Stimulated activated CD4-positive, alpha-beta T cell treated with anti-CD3 and anti-CD28 coated beads, Interleukin-4, amount 100 ng/mL, for 4 hours (primary cell): ENCODE measurements around the gene RPAP2.
"Not testable (repeated sequence)": the region's sequence is repeated elsewhere in the genome, so short reads cannot be mapped to it uniquely, and the experiment has no call there.

Experiments used
- DNase-seq, 2 experiments: peaks; one replicate each; pipeline ENCODE4 v3.0.0-alpha.2; 2020

The RPAP2 gene

DNA sequence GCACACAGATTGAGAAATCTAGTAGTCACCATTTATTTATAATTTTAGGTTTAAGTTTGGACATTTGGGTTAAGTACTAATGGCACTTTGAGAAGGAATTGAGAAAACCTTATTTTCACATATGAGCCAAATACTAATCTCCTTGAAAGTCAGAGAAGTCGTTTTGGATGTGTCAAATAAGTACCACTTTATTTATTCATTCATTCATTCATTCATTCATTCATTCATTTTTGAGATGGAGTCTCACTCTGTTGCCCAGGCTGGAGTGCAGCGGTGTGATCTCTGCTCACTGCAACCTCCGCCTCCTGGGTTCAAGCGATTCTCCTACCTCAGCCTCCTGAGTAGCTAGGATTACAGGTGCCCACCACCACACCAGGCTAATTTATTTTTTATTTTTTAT is 79.1 kb downstream of the RPAP2 start:
- not testable (repeated sequence) for DNase-seq

DNA sequence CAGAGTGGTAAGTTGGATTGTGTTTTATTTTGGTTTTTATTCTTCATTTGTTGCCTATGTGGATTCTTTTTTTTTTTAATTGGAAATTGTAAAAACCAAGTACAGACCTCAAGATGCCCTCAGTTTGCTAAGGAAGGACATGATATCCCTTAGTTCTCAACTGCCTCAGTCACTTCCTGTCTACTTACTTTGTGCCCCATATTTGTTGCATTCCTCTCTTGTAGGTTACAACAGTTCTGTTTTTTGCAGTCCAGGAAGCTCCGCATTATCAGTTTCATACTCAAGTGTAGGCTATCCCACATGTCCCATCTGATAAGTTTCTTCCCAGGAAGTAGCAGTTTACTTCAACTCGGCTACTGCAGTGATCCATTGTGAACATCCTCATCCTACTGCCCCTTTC is 82.0 kb downstream of the RPAP2 start:
- no peak for DNase-seq

DNA sequence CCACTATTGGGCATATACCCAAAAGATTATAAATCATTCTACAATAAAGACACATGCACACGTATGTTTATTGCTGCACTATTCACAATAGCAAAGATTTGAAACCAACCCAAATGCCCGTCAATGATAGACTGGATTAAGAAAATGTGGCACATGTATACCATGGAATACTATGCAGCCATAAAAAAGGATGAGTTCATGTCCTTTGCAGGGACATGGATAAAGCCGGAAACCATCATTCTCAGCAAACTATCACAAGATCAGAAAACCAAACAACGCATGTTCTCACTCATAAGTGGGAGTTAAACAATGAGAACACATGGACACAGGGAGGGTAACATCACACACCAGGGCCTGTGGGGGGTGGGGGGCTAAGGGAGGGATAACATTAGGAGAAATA is 95.1 kb downstream of the RPAP2 start:
- DNase-seq, result not testable (repeated sequence)

DNA sequence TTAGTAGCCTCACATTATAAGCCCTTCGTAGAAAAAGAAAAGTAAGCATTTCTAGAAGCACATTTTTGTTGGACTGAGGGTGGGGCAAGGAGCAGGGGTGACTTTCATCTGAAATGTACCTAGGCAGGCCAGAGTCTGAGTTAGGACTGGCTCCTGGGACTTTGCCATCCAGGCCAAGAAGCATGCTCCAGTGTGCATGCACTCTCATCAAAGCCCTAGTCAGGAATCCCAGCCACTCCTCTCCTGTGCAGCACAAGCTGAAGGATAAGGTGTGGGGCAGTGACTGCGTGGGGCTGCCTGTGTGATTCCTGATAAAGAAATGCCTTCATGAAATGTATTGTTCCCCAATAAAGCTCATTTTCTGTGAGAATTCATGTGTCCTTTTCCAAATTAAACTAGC is 99.7 kb downstream of the RPAP2 start:
- no peak for DNase-seq

DNA sequence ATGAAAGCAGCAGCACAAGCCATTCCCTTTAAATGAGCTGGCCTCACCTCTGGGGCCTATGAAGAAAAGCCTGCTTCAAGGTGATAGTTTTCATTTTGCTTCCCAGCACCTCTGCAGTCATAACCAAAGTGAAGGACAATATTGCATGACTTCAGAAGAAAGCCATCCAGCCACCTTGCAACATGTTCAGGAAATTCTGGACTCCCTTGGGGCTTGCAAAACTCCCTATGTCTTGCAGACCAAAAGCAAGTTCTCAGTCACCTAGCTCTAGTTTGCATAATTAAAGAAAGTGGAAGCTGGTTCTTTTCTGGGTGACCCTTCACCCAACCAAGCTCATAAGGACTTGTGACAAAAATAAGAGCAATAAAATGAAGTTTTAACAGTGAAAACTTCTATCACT is 100.2 kb downstream of the RPAP2 start:
- no peak for DNase-seq

DNA sequence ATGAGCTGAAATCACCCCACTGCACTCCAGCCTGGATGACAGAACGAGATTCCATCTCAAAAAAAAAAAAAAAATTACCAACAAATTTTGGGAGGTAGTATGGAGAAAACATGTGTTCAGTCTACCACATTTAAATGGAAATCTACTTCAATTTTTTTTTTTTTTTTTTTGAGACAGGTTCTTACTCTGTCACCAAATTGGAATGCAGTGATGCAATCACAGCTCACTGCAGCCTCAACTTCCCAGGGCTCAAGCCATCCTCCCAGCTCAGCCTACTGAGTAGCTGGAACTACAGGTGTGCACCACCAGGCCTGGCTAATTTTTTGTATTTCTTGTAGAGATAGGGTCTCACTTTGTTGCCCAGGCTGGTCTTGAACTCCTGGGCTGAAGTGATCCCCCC is 105.8 kb downstream of the RPAP2 start:
- DNase-seq, result no peak

DNA sequence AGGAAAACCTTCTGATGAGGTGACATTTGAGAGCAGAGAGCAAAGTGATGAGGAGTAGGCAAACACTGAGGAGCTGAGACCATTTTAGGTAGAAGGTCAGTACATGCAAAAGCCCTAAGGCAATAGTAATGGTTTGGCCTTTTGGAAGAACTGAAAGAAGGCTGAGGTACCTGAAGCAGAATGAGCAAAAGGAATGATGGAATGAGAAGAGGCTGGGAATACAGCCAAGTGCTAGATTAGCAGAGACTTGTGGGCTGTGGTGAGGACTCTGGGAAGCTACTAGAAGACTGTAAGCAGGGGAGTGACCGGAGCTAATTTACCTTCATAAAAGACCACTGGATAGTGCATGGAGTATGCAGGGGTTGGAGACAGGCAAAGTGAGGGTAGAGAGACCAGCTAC is 110.0 kb downstream of the RPAP2 start:
- DNase-seq, result no peak

DNA sequence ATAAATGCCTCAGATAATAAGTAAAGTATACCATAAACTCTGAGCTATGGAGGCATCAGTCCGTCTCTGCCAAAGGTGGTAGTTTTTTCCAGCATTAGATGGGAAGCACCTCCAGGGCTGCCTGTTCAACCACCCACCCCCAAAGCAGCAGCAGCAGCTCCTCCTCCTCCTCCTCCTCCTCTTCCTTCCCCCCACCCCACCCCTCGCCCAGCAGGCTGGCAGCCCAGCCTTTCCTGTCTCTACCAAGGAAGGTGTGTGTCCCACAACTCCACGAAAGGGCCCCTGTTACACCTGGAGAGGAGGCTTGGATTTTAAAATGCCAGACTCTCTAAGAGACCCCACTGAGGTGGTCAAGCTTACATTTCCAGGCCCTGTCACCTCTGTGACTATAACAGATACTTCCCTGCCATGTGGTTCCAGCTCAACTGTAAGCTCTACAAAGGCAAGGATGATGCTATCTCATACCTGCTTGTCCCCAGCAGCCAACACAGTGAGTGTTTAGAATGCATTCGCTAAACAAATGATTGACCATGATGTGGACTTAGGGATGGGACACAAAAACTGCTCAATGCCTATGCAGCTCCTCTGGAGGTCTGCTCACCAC is 111.2 kb downstream of the RPAP2 start:
- DNase-seq, result no peak

DNA sequence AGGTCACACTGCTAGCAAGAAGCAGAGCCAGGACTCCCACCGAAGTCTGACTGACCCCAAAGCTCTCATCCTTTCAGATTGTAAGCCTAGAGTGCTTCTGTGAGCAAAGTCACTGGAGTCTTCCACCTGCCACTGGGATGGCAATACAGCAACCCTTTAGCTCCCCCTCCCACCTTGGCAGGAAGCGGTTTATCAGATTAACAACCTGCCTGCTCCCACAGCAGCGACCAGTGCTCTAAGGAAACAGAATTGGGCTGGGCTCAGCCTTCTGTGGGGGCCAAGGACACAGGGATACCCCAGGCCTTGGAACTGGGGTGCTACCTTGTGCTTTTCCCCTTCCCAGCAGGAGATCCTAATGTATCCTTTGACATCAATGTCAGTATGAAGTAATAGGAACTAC is 111.8 kb downstream of the RPAP2 start:
- peak in 1 of 2 experiments; percentile 17 for DNase-seq

DNA sequence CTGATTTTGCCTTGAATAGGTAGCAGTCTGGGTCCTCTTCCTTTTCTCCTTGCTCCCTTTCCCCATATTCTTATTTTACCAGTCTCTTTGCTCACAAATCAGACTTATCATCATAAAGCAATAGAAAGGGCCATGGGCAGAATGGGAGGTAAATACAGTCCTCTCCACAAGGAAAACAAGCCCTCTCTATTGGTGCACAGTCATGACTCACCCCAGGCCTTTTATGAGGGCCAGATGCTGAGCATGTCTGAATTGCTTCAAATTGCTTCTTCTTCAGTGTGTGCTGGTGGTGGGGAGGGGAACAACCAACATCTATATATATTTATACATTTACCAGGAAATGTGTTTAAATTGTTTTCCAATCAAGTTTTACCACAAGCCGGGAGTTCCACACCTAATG is 112.7 kb downstream of the RPAP2 start:
- DNase-seq, result no peak

DNA sequence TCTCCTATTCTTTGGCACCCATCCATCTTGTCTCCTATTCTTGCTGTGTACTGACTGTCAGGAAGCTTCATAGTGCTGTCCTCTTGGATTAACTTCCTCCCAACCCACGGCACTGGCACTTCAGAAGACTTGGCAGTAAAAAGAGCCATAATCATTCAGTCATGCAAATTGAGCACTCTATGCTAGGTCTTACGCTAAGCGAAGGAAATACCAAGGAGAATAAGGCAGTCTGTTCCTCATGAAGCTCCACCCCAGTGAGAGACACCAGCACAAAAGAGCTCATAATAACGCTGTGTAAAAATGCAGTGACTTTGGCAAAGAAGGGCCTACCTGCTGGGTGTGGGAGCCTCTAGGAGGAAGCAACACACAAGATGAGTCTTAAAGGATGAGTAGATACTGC is 120.8 kb downstream of the RPAP2 start:
- DNase-seq, result no peak

DNA sequence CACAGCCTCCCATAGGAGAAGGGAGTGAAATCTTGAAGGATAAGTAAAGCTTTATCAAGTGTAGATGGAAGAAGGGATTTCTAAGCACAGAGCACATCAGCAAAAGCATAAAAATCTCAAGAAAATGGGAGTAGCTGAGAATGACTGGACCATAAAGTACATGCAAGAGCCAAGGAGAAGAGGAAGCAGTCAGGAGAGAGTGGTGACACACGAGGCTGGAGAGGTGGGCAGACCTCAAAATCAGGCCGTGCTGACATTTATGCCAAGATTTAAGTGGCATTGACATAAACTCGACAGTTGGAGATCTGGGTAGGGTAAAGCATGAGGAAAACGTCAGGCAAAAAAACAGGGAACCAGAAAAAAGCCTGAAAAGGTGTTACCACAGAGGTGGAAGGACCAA is 125.5 kb downstream of the RPAP2 start:
- DNase-seq, result no peak

DNA sequence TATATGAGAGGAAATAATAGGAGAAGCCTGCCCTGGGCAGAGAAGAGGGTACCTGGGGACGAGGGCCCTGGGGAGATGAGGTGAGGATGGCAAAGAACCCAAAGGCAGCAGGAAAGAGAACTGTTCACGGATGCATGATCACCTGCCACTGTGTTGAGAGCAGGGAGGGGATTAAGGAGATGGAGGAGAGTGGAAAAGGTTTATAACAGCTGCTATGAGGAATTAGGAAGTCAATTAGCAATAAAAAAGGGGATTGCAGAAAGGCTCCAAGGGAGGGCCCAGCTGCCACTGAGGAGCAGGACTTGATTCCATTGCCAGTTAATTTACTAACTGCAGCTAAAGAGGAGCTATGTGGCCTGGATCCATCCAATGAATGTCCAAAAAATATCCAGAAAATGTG is 126.8 kb downstream of the RPAP2 start:
- no peak for DNase-seq

DNA sequence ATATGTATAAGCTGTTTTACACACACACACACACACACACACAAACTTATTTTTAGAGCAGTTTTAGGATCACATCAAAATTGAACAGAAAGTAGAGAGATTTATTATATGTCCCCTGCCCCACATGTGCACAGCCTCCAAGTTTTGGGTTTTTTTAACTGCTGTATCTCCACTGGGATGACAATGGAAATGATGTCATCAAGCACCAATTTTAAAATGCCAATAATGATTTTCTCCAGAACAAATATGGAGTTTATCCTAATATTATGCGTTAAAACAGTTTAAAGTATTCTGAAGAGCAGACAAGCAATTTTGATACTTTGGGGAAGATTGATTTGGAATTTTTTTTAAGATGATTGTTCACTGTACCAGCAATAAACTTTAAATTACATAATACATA is 131.2 kb downstream of the RPAP2 start:
- no peak for DNase-seq

DNA sequence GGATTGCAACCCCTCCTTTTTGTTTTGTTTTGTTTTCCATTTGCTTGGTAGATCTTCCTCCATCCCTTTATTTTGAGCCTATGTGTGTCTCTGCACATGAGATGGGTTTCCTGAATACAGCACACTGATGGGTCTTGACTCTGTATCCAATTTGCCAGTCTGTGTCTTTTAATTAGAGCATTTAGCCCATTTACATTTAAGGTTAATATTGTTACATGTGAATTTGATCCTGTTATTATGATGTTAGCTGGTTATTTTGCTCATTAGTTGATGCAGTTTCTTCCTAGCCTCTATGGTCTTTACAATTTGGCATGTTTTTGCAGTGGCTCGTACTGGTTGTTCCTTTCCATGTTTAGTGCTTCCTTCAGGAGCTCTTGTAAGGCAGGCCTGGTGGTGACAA is 135.7 kb downstream of the RPAP2 start:
- DNase-seq, result not testable (repeated sequence)

DNA sequence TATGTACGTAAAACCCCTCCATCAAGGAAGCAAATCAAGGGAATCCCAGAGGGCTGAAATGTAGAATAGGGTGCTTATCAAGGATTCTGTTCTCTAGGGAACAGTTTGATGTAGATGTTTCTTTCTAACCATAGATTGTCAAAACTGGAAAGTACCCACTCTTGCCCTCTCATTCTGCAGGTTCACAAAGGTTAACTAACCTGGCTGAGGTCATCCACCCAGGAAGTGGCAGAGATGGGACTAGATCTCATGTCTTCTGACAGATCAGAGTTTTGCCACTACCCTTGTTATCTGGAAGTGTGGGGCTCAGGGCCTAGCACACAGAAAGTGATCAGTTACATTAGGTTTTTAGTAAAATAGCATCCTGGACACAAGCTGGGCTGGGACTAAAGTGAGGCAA is 140.4 kb downstream of the RPAP2 start:
- DNase-seq, result no peak

DNA sequence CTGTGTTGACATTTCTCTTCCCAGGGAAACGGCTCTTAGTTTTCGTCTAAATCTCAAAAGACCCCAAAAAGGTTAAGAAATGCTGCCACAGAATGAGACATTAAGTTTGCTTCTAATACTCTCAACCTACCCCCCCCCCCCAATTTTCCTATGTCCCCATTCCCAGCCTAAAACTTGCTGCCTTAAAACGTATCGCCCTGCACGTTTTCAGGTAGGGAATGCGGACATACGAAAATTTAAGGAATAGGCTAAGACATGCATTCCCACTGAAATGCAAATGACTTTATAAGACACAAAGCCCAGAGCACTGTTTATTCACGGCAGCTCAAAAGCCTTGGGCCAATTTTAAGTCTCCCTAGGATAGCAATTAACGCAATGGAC is 142.4 kb downstream of the RPAP2 start:
- no peak for DNase-seq

DNA sequence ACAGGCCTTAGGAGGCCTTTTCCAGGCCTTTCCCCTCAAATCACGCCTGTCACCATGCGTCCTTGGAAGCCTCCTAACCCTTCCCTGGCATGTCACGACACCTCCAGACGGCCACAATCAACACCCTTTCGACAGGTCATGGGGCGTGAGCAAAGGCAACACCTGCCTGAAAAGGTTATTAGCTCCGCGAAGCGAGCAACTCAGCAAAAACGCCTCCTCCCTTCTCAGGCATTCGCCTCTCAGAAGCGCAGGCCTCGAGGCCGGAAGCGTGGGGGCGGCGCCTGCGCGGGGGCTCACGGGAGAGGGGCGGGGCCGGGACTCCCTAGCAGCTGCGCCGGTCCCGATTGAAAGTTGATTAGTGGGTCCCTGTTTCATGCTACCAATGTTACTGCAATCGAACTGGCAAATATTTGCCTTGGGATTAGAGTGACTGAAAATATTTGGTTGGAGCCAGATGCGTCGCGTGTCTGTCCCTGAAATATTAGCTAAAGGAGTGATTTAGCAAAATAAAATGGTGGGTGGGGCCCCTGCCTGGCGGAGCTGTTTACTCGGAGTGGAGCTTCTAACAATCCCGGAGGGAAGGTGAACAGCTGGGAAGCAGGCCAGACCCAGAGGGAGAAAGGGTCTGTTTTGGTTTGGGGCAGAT is 143.0 kb downstream of the RPAP2 start:
- no peak for DNase-seq

DNA sequence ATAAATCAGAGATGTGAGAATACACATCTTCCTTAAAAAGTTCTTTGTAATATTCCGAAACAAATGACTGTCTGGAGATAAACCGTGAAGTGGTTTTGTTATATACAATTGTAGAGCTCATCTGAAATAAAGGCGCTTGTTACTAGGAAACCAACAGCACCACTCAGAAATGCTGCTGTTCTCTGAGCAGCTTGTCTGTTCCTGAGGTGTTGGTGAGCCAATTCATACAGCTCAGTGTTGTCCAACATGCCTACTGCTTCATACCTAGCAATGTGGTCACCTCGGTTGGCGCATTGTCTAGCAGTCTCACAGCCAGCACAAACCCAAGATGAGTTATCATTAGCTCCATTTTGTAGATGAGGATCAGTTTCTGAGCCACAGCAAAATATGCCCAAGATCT is 143.5 kb downstream of the RPAP2 start:
- DNase-seq, result no peak

DNA sequence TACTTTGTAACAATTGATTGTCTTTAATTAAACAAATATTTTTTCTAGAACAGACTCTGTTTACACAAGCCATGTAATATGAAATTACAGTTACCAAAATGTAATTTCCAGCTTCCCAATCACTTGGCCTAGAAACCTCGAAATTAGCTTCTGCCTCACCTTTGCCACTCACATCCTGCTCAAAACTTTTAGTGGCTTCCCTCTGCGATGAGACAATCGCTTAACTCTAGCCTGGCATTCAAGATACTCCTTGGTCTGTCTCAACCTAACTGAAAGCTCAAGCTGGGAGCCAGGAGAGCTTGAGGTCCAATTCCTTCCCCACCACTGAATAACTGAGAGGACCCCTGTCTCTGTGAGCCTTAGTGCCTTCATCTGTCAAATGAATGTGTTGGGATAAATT is 145.0 kb downstream of the RPAP2 start:
- DNase-seq, result no peak

DNA sequence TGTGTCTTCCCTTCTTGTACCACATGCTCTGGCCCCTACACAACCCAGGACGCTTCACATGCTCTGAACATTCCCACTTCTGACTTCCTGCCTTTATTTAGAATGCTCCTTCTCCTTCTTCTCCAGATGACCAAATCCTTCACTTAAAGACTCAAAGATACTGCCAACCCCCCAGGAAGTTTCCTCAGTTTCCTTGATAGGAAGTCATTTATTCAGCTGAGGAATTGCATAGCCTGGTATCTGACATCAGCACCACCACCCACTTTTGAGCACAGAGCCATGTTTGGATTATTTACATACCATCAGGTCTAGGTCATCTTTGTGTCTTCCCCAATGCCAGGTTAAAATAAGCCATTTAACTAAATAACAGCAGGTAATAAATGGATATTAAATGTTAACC is 145.5 kb downstream of the RPAP2 start:
- DNase-seq, result no peak

DNA sequence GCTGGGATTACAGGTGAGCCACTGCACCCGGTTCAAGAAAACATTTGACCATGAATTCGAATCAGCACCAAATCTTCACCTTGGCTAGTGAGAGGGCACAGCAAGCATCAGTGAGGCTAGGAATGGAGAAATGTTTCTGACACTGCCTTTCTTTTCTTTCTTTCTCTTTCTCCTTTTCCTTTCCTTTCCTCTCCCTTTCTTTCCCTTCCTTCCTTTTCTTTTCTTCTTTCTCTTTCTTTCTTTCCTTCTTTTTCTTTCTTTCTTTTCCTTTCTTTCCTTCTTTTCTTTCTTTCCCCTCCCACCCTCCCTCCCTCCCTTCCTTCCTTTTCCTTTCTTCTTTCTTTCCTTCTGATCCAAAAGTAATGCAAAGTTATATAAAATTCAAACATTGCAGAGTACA is 147.0 kb downstream of the RPAP2 start:
- DNase-seq, result no peak

DNA sequence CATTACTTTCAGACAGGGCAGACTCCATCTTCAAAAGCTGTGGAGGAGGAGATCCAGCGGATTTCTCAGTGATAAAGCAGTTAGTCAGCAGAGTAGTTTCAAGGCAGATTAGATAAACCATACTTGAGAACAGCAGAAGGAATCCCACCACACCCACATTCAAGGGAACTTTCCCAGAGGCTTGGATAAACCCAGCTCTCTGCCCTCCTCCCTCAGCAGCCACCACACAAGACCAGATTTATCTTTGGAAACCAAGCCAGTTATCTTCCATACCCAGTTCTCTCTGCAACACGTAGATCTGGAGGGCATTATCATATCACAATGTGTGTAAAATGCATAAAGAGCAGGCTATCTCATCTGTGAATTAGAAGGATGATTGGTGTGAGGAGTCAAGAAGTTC is 147.7 kb downstream of the RPAP2 start:
- DNase-seq, result no peak

DNA sequence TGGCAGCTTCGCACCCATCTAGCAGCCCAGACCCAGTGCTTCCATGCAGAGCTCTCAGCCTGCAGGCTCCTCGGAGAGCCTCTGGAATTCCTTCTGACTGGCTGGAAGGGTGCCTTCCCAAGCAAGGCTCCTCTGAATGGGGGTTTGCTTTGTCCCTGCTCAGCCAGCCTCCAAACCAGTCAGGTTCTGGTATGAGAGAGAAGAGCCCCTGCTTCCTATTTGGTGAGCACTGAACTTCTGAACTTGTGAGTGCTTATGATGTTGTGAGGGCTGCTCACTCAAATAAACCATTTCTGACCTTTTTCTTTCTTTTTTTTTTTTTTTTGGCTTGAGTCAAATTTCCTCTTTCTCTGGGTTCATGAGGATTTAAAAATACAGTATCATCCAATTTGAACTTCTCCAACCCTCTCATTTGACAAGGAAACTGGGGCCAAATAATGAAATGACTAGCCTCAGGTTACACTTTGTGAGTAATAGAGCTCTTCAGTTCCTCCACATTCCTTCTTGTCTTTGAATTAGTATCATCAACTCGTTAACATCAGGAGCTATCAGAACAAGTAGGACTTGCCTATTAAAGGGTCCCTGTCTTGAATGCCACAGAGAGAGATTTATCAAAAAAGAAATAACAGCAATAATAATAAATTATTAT is 148.3 kb downstream of the RPAP2 start:
- no peak for DNase-seq

DNA sequence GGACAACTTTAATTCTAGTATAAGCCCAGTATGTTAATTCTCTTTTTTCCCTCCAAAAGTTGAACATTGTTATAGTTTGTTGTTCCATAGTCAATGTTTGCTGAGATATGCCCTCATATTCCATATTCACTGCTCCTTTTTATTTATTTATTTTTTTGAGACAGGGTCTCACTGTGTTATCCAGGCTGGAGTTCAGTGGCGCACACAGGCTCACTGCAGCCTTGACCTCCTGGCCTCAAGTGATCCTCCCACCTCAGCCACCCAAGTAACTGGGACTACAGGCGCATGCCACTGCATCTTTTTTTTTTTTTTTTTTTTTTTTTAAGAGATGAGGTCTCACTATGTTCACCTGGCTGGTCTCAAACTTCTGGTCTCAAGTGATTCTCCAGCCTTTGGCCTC is 149.1 kb downstream of the RPAP2 start:
- no peak for DNase-seq
